HG03354 (cell line): ENCODE measurements around the gene LHFPL2.
A peak's percentile ranks its signal among the peaks of the same experiment; 100 is the strongest.

Source experiments
- ATAC-seq: cut with Tn5 transposase; IDR thresholded peaks from one replicate; pipeline ENCODE4 v1.9.1; 2021; ENCODE audit warnings: mild to moderate bottlenecking; ENCODE audit not compliant: unreplicated experiment, poor library complexity, severe bottlenecking

LHFPL2 gene

DNA sequence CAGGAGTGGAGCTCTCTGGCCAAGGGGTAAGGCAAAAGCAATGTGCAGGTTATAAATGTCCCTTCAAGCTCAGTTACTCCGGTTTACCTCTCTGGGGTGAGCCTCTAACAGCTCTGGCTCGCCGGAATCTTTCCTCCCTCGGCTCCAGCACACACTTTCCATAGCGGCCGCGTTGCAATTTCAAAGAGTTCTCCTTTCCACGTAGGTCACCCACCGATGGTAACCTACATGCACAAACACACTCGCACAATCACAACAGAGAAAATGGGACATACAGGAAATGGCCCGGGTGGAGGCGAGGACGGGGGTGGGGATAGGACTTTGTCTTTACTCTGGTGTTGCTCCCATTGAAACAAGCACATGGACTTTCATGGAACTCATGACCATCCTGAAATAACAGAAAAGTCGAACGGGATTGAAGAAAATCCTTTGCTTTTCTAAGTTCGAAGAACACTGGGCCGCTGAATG is 1.2 kb downstream of the LHFPL2 start:
- ATAC-seq = no peak

DNA sequence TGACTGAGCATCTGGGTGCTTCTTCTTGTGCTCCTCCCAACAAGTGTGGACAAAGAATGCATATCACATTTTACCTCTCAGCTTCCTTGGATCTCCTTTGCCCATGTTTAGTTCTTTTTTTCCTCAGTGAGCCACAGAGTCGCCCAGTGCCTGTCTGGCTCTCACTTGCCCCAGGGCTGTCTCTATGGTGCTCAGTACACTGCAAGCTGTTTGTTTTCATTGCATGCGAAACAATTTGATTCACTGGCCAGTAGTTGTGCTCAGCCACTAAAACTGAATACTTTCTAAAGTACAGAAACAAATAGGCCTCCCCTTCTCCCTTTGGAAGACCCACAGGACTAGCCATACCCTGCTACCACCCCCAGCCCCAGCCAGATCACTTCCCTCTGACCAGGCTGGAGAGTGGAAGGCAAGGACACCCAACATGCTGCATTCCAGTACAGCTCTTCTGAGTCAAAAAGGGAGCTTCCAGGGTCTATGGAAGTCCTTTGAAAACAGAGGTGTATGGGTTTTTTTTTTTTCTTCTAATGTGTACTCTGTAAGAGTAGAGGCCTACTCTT is 3.8 kb downstream of the LHFPL2 start:
- ATAC-seq = no peak

DNA sequence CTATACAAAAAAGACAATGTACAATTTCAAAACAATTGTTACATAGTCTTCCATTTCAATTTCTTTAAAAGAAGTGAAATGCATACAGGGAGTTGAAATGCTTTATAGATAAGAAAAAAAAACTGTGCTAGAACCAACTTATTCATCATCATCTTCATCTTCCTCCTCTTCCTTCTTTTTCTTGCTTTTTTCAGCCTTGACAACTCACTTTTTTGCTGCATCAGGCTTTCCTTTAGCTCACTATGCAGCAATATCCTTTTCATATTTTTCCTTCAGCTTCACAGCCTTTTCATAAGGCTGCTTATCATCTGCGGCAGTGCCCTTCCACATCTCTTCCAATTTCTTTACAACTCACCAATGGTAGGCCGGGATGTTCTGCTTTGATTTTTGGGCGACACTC is 4.4 kb downstream of the LHFPL2 start:
- ATAC-seq = no peak

DNA sequence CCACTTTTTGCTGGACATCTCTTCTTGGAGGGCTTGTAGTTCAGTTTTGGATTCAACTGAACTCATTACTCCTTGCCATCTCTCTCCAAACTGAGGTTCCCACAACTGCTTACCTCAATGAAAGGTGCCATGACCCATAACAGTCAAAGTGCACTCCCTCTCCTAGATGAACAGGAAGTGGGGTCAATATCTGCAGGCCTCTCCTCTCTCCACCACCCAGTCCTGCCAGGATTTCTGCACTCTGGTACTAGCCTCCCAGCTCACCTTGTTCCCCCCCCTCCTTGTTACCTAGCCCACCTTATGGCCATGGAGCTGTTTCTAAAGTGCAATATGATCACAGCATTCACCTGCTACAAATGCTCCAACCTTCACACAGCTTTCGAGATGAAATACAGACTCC is 5.9 kb downstream of the LHFPL2 start:
- ATAC-seq = no peak

DNA sequence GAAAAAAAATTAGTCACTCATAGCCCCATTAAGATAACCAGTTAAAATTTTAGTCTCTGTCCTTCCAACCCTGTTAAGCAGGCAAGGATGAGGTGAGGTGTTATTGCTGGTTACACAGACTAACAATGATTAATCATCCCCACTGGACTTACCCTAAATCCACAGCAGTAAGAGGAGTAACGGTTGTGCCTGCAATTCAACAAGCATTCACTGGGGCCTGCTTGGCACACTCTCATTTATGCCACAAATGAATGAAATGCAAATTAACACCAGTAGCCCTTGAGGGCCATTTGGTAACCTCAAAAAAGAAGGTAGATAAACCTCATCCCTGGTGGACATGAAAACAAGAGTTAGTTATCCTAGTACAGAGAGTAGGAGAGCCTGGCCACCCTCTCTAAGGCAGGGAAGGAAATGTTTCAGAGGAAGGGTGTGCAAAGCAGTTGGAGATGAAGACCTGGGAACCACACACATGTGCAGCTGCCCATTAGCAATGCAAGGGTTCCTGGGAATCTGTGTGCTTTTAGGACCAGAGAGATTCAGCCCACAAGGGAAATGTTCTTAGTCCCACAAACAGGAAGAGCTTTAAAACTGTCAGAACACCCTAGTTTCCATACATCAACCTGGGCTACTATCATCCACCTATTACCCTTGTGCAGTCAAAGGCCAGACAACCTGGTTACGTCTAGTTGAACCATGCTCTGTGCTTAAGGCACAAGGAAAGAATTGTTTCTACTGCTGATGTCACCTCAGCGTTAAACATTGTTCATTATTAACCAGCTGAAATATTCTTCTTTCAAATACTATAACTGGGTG is 7.7 kb downstream of the LHFPL2 start:
- peak; percentile 92 for ATAC-seq

DNA sequence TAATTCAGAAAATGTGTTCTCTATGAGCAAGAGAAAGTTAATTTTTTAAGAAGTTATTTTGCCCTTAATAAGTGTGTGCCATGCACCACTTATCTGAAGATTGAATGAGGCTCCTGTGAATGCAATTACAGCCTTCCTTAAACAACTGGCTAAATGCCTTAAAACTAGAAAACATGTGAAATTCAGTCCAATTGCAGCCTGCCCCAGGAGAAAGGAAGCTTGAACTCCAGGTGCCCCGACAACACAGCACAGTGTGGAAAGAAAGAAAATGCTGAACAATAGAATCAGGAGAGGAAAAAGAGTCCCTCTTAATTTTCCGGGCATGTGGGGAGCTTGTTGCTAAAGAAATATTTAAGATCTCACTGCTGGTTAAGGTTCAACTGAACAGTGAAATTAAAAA is 8.8 kb downstream of the LHFPL2 start:
- no peak for ATAC-seq

DNA sequence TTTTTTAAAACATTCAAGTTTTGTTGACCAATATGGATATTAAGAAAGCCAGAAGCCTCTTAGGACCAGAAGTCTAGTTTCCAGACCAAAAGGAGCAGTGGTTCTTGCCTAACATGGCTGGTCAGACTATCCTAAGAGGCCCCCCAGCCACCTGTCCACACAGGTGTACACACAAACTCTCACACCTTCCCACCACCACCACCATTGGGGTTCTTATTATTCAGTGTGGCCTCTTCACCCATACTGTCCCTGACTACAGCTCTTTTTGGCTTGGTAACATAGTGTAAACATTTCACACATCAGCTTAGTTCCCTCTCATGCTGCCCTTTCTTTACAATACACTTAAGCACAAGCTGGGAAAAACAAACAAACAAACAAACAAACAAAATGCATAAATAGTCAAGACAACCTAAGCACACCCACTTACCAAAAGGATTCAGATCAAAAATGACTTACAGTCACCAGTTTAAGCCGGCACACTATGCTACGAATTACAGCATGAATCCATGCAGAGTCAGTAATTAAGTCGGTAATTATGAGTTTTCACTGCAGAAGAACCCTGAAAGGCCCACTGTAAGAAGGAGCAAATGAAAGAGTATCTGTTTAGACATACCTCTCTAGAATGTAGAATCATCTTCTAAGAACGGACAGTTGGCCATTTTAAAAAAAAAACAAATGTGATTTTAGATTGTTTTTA is 9.5 kb downstream of the LHFPL2 start:
- ATAC-seq = no peak

DNA sequence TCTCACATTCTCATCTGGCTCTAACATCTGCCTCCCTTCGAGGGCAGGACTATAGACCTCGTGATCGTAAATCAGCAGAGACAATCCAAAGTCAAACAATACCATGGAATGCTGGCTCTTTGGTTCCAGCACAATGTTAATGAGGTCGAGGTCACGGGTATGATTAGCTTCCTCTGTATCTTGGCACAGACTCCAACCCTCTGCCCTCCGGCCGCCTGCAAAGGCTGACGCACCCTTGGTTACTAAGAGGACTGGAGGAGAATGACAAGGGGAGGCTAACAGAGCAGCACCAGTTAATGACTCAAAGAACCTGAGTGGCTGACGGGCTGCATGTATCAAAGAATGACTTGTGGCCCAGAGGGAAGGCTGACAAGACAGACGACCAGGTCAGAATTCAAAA is 10.1 kb downstream of the LHFPL2 start:
- no peak for ATAC-seq

DNA sequence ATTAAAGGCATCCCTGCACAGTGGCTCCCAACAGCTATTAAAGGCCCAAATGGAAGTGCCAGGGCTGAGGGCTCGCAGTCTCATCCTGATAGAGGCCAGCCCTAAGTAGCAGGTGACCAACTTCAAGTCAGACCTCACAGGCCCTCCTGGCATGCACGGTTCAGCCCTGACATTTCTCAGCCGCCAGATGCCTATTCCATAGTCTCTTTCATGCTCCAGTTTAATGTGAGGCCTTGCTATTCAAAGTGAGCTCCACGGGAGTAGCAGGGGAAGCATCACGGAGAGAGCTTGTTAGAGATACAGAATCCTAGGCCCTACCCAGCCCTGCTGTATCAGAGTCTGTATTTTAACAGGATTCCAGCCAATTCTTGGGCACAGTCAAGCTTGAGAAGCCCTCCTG is 11.1 kb downstream of the LHFPL2 start:
- ATAC-seq = no peak

DNA sequence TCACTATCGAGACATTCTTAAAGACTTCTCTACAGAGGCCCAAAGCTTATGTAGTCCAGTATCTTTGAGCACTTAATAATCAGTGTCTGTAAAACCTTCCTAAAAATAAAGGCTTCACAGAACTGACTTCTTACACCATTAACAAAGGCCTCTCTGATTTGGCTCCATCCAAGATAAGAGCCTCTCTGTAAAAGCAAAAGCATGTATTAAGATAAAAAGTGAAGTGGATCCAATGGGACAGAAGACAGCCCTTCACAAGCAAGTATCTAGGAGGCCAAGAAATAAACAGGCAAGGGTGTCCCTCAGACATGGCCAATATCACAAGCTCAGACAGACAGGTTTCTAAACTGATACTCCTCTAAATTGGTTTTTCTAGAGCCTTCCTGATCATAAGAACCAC is 11.9 kb downstream of the LHFPL2 start:
- ATAC-seq = no peak

DNA sequence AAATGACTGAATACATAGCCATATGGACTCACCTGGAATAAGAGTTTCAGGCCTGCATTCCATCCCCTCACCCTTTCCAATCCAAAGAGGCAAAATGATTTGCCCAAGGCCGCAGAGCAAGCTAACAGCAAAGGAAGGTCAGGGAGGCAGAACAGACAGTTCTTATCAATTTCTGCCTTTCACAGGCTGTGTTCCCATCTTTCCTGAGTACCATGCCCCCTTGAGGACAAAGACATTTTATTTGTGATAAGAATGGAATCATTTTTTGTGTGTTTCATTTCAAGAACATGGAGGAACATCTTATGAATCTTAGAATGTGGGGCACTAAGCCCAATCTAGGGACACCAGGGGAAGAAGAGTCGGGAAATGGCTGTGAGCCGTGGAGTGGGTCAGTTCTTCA is 13.9 kb downstream of the LHFPL2 start:
- no peak for ATAC-seq

DNA sequence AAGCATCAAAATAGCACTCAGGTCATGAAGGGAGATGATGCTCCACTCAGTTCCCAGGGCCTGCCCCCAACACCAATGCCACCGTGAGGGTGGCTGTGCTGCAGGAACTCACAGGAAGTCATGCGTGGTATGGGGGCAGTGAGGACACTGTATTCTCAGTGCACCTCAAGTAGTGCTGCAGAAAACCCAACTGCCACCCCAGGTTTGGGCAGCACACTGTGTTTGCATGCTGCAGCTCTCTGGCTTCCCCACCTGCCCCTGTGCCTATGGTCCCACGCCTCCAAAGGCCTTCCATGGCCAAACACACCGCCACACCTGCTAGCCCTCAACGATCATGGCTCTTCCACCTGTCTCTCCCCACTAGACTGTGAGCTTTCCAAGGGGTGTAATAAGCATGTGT is 14.3 kb downstream of the LHFPL2 start:
- no peak for ATAC-seq

DNA sequence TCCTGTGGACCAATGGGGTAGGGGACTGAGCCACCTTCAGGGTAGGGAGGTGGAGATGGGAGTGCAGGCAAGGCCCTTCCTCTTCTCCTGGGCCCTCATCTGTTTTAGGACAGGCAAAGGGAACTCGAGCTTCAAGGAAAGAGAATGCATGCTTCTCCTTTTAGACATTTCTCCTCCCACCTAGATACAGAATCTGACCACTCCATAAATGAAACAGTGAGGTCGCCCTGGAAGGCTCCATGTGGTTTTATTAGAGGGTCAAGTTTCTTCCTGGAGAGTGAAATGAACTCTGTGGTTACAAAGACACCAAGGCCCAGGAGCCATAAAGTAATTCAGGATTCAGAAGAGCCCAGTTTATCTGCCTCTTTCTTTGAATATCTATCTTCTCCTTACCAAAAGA is 14.9 kb downstream of the LHFPL2 start:
- no peak for ATAC-seq

DNA sequence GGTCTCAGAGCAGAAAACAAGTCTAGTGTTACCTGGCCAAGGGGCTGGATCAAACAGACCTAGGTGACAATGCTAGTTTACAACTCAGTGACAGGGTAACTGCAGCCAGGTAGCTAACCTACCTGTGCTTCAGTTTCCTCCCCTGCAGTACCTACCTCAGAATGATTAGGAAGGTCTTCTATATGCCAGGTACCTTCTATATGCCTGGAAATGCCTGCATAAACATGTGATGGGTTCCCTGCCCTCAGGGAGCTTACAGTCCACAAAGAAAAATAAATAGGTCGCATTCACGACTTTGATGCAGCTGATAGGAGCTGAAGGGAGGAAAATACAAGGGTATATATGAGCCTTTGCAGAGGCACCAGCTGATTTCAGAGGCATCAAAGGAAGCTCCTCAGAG is 16.1 kb downstream of the LHFPL2 start:
- no peak for ATAC-seq

DNA sequence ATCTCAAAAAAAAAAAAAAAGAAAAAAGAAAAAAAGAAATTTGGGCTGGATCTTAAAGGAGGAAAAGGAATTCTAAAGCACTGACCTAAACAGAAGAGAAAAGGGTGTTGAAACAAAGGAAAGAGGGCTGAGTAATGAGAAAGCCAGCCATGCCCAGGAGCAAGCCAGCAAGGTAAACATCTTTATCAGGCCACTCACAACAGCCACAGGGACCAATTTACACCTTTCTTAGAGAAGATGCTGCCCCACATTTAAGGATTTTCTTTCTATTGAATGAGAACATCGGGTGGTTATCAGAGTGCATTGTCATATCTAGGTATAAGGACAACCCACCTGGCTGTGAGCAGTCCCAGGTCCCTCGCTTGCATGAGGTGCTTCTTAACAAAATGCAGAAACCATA is 16.6 kb downstream of the LHFPL2 start:
- ATAC-seq = no peak

DNA sequence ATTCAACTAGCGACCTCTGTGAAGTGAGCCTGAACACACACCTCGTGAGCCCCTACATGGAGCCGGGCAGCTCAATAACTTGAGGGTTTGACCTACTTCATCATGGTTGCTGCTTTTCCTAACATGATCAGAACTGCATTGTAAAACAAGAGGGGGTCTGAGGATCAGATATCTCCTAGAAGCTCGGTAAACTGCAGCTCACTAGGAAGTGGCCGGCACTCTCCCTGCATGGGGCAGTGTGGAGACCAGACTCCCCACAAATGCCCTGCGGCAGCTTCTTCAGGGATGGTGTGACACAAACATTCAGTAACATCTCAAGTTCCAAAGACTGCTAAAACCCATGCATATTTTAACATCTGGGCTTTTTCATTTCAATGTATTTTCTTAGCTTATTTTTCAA is 18.5 kb downstream of the LHFPL2 start:
- no peak for ATAC-seq

DNA sequence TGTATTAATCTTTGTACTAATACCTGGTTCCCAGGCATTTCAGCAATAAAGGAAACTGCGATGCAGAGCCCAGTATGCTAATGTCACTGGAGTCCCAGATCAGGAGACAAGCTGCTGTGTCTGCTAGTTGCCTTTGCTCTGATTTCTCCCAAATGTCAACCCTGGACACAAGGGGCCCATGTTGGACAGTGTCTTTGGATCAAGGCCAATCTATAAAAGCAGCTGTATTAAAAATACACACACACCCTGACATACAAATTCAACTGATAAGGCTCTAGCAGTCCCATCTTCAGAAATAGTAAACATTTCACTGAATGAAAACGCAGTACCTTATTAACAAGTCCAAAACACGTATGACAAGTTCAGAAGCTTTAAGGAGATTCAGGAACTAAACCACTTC is 18.9 kb downstream of the LHFPL2 start:
- ATAC-seq = no peak

DNA sequence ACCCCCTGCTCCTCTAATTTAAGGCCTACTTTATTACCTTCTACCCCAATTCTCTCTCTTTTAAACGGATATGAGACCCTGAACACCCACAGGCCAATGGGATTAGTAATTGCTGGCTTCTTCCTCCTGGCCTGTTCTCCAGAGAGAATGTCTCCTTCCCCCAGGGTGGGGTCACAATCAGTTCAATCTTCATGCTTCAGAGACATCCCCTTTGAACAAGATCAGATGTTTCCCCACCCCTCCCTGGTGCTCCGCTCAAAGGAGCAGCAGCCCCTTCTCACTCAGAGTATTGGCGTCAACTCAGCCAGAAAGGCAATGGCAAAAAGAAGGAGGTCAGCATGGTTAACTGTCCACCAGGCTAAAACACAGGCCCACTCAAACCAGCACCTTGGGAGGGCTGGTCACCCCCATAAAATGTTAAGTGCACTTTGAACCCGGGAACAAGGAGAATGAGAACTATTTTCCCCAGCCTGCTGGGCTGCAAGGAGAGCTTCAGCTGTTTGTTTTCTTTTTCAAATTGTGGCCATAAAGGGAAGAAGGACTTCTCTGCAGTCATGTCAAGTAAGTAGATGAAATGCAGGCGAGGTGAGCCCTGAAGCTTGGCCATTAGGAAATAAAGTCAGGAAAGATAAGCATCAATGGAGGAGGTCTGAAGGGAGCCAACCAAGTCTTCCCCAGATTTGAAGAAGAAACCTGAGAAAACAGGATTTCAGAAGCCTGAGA is 20.1 kb downstream of the LHFPL2 start:
- no peak for ATAC-seq

DNA sequence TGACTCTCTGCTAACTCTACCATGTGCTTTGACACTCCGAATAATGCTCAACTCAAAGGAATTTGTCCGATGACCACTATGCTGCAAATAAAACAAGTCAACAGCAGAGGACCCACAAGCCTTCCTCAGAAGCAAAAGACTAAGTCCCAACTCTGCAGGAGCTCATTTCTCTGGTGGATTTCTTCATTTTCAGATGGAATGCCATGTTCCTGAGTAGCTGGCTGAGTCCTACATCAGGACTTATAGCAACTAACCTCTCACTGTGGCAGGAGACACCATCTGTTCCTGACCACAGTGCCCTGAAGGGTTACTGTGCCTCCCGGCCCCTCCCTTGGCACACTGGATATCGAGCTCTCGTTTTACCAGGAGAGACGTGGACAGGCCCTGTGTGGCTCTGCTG is 20.8 kb downstream of the LHFPL2 start:
- no peak for ATAC-seq

DNA sequence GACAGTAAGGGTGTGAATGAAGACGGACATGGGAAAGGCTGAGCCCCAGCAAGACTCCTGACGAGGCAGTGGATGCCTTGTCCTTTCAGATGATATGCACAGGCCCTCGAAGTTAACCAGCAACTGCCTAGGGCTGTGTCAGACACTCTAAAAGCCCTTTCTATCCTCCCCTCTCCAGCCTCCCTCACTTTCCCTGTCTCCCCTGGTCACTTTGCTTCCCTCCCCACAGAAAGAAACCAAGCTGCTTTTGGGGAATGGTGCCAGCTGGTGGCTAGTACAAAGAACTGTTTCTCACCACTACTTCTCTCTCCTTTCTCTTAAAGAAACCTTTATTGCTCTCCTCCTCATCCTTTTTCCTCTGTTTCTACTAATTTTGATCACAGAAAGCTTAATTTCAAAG is 21.4 kb downstream of the LHFPL2 start:
- ATAC-seq = no peak
